Stimulated activated CD8-positive, alpha-beta memory T cell treated with anti-CD3 and anti-CD28 coated beads, Interleukin-12 subunit alpha, Interleukin-12 subunit beta, amount 100 ng/mL, for 24 hours (primary cell): ENCODE measurements around the gene PTPRO.
"Not testable (repeated sequence)": the region's sequence is repeated elsewhere in the genome, so short reads cannot be mapped to it uniquely, and the experiment has no call there.

Source experiments
- DNase-seq: peaks from one replicate; pipeline ENCODE4 v3.0.0-alpha.2; 2020; ENCODE audit errors: extremely low read depth

The PTPRO gene

DNA sequence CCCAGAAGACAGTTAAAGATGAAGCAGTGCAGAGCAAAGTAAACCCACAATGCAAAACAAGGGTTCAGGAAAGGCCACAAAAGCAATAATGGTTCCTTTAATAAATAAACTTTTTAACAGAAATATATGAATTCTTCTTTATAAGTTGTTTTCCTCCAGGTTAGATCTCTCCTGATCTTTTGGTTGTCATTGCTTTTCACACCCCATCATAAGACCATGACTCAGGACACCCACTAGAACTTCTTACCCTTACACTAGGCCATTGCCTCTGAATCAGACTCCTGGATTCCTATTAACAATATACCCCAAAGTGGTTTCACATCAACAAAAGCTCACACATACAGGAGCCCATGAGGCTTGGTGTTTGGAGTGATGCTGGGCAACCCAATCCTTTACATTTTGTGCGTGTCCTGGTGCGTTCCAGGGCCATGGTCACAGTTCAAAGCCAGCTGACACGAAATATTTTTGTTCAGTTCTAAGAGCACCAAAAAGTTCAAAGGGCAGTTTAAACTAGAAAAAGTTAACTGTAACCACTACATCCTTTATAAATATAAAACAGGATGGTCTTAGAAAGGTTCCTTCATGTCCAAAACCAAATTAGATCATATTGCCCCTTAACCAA lies 279.9 kb downstream of the PTPRO start:
- no peak for DNase-seq

DNA sequence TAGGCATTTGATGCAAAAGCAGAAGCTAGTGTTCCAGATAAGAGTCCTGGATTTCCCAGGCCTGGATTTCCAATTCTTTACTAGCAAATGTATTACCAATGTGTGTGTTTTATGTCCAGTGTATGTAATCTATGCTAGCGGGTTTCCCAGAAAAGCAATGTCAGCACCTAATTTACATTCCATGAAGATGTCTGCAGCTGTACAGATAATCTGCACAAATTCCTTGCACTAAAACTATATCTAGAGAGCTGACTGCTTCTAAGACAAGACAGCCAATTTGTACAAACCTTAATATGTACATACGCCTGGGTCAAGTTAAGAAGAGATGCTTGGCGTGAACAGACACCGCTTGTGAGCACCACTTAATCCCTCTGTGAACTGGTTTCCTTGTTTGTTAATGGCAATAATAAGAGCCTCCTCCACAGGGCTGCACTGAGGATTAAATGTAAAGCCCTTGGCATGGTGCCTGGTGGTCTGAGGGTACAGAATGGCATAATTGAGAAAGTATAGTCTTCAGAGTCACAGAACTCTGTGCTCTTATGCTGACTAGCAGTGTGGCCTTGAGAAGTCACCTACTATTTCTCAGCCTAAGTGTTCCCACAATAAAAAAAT lies 281.3 kb downstream of the PTPRO start:
- DNase-seq = no peak

DNA sequence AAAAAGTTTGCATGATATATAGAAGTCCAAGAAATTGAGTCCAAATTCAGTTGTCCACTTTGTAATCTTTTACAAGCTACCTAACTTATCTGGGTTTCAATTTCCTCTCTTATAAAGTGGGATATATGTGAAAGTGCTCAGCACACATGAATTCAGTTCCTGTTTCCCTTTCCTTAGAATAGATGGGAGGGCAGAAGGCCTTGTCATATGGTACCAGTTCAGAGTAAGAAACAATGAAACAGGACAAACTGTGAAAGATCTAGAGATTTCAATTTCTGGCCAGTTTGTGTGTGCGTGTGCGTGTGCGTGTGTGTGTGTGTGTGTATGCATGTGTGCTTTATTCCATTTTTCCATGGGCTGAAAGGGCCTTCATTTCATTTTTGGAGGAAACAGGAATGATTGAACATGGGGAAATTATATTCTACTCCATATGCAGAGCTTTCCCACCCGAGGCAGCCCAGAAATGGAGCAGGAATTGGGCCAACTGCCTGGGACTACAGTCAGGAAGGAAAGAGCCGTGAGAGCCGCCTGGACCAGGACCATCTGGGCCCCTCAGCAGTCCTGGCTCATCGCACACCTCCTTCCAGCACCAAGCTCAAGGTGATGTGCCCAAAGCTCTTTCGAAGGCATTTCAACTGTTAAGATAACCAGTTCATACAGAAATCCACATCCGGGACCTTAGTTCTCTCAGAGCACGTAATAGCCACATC lies 283.7 kb downstream of the PTPRO start:
- DNase-seq = no peak

DNA sequence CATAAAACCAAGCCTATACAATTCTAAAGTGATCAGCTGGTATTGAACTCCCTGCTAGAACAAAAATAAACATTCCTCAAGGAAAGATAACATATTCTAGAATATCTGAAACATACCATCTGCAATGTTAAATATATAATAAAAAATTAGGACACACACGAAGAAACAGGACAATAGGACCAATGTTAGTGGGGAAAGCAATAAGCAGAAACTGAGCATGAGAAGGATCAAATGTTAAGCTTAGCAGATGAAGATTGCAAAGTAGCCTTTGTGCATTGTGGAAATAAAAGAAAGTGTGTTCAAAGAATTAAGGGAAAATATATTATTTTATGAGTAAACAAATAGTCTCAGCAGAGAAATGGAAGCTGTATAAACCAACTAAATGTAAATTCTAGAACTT lies 286.1 kb downstream of the PTPRO start:
- no peak for DNase-seq

DNA sequence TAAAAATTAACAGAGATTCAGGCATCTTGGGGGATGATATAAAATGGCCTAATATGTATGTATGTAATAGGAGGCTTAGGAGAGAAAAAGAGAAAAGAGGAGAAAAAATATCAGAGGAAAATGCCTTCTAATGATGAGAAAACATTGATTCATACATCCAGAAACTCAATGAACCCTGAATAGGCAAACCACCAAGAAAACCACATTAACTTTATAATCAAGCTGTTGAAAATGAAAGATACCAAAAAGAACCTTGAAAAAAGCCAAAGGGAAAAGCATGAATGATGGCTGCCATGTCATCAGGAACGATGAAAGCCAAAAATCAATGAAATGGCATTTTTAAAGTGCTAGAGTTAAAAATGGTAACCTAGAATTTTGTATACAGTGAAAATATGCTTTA lies 286.6 kb downstream of the PTPRO start:
- DNase-seq = no peak

DNA sequence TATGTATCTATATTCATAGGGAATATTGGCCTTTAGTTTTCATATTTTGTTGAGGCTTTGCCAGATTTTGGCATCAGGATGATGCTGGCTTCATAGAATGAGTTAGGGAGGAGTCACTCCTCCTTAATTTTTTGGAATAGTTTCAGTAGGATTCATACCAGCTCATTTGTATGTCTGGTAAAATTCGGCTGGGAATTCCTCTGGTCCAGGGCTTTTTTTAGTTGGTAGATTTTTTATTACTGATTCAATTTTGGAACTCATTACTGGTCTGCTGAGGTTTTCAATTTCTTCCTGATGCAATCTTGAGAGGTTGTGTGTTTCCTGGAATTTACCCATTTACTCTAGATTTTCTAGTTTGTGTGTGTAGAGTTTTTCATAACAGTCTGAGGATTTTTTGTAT lies 291.7 kb downstream of the PTPRO start:
- DNase-seq = no peak

DNA sequence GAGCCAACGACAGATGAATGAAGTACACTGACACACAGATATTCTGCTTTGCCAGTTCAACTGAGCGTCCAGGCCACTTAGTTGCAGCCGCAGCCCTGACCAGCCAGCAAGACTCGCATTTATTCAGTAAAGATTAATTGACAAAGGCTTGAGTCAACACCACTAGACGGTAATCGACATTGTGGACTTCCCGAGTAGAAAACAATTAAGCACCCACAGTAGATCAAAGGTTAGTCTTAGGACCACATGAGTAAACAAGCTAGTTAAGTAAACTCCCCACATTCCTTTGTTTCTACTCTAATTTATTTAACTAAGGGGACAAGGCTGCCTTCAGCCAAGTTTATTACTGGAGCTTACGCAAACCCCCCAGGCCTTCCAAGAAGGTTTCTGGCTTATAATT lies 294.2 kb downstream of the PTPRO start:
- DNase-seq = not testable (repeated sequence)

DNA sequence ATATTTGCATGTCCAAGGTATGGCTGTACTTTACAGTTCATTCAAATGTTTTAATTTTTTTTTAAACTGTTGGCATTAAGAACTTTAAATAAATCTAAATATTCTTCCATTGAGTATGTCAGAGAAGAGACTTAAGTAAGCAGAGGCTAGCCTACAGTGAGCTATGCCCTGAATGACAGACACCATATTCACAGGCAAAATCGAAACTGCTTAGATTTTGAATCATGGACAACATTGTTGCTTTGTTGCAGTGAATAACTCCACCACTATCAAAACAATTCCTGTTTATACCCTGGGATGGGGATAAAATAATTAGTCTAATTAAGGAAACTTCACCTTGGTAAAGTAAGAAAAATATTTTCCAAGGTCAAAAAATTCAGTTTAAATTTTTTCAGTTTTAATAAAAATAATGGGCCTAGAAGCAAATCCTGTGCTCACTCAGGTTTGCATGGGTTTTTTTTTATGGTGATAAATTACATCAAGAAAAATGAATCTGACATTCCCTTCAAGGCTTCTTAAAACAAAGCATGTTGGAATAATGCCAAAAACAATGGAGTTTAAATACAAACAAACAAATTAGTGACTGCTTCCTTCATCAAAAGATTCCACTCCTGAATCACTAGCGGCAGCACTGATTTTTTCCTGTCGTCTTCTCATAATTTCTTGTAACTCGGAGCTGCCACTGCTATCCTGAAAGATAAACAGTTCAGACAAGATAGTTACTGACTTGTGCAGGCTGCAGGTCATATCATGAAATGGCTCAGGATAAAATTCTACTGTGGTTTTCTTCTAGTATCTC lies 298.6 kb downstream of the PTPRO start:
- DNase-seq = no peak

DNA sequence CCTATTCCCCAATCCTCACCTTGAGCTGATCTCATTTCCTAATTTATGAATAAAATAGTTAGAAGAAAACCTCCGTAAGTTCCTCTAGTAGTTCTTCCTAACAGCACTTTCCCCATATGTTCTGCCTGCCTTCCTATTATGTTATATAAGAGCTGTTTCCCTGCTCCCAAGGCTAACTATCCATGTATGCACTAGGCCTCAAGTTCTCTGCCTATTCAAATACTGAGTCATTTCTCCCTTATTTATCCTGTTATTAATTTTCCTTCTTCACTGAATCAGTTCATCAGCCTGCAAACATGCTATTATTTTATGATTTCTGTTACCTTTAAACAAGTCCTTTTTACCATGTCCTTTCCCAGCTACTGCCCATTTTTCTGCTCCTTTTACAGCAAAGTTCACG lies 302.8 kb downstream of the PTPRO start:
- no peak for DNase-seq

DNA sequence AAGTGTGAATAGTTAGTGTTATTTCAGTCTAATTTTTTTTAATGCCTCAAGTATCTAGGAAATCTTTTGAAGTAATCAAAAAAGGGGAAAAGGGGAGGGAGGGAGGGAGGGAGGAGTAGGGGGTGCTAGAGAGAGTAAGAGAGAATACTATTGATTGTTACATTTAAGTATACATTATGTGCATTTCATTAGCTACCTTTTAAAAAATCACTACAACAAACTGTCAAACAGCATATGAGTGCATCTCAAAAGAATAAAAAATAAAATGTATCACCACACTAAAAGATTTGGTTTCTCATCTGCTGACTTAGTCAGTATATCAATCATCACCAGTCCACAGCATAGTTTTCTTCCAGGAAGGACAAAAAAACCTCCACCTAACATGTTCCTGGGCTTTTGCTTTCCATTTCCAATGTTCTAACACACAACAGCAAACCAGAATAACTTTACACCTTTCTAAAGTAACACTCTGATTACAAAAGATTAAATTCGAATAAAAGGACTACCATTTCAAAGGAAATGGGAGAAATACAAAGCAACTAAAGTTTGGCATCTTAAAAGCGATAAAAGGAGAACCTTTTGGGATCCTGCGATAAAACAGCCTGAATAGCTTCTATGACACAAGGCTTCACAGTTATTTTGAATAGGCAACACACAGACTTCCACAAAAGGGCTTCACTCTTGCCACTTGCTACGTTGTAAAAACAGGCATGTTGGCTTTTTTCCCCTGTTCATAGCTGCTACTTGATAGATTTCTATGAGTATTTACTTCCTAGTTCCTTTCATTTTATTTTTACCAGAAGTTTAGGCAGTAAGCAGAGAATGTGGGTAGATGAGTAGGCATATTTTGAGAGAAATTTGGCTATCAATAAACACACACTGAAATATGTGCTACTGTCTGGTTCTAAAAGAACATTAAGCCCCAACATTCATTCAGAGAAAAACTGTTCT lies 306.0 kb downstream of the PTPRO start:
- DNase-seq = no peak

DNA sequence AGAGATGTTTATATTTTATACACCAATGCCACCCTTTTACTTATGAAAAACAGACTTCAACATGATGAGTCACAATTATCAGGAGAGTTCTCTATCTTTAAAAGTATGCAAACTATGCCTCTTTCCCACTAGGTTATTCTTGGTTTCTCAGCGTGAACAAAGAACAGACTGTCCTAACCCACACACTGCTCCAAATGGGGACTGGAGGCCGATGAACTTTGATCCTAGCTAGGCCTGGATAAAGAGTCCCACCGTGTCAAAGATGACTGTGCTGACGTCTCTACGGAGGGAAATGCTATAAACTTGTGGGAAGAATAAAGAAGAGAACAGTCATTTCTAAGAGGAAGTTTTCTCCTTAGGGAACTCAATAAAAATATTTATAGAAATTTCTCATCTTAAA lies 306.8 kb downstream of the PTPRO start:
- no peak for DNase-seq

DNA sequence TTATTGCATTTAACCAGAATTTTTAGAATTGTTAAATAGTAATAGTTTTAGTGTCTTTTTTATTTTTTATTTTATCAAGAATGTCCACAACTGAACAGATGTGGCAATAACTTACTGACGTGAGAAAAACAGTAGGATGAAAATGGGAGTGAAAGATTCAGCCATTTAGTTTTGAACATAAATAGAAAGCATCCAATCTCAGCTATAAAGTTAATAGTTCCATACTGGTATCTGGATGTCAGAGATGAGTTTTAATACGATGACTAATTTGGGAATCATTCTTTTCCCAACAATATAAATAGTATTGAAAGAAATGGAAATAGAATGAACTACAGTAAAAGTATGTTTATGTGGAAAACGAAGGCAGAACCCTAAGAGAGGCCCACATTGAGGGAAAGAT lies 307.5 kb downstream of the PTPRO start:
- DNase-seq = no peak

DNA sequence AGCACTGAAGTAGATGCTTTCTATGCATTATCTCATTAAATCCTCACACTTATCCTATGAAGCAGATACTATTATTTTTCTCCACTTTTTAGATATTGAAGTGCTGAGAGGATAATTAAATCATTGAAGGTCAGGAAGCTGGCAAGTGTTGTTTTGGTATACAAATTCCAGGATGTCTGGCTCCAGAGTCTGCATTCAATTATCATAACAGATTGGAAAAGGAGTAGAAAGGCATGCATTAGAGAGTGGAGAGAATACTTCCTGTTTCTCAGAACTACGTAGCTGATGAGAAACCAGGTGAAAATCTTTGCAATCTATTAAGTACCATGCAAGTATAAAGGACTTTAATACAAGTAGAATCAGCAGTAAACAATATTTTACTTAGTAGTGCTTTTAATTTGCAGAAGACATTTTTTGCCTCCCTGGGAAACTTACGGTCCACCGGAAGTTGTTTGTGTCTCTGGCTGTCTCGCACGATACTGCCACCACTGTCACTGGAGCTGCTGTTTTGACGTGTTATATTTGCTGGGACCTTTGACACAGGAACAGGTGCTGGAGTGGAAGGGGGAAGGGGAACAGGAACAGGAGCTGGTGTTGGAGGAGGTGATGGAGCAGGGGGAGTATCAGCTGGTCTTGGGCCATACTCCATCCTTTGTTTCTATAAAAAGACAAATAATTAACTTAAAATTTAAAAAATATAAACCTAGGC lies 308.9 kb downstream of the PTPRO start:
- DNase-seq = no peak

DNA sequence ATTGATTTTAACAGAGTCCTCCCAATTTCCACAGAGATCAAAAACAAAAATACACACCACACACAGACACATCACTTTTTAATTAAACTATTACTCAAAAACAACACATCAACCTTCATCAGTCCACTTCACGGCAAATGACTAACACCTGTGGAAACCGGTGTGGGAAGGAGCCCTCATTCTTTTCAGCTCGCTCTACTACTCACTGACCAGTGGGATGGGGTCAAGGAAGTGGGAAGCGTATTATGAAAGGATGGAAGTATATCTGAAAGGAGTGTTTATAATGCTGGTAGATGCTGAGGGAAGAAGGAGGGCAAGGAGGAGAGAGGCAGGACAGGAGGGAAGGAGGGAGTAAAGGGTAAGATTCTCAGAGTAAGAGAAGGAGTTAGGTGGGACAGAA lies 310.4 kb downstream of the PTPRO start:
- no peak for DNase-seq

DNA sequence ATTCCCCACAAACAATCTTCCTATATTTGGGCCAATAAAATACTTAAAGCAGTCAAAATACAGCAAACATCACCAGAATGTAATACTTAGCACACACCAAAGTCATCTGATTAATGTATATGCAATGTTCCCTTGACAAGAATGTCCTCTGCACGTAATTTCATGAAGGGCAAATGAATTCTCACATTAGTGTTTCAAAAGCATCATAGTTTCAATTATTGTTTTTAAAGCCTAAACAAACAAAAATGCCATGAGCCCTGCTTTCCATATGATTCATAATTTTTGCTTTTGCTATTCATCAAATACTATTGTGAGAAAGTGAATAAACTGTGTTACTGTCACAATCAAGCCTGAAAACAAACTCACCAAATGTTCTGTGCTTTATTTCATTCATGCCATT lies 310.9 kb downstream of the PTPRO start:
- no peak for DNase-seq

DNA sequence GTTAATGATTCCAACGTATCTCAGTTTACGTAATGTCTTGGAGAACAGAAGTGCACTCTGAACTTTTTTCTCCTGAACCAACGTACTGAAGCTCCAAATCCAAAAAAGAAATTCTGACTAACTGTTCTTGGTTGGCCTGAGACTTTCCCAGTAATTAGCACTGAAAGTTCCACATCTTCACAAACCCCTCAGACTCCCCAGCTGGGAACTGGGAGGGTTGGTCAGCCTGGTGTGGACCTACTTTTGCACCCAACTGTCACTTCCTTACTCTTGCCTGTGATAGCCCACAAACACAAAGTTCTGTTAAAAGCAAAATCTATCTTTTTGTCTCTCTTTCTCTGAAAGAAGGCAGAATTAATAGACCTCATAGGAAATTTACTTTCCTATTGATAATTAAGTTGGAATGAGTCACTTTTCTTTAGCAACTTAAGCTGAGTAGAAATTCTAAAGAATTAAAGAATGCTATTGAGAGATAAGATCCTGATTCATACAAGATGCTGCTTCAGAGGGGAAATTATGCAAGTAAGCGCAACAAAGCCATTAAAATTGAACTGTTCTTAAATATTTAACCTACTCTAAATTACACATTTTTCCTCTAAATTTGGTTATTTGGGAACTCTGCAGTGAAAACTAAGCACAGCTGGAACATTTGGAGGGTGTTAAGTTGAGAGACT lies 311.8 kb downstream of the PTPRO start:
- DNase-seq = no peak

DNA sequence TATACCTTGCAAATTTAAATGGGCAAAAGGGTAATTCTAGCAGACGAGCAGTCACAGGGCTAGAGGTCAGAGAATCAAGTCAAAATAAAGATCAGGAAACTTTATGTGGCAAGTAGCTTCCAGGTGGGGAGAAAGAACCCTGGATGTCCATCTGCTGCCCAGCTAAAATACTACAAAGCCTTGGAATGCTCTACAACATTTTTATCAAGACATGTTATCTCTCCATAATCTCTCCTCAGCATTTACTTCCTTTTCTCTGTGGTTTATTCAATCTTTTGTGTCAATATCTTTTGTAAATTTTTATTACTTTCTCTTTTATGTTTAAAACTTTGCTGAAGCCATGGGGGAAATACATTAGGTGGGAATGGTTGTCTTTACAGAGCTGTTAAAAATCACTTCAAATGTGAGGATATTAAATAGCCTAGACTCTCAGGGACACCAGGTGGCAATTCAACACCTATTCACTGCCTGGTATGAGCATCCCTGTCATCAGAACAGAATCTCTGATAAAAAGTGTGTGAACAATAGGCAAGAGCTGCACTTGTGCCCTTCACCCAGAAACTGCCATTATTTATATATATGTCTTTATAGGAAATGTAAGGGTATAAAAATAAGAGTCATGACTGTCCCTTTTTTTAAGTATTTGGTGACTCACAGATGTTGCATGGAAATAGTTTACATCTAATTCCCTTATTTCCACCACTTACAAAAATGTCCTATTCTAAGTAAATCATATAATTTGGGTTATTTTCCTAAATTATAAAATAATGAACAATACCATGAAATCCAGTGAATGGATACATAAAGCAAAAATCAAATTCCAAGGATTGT lies 314.0 kb downstream of the PTPRO start:
- no peak for DNase-seq

DNA sequence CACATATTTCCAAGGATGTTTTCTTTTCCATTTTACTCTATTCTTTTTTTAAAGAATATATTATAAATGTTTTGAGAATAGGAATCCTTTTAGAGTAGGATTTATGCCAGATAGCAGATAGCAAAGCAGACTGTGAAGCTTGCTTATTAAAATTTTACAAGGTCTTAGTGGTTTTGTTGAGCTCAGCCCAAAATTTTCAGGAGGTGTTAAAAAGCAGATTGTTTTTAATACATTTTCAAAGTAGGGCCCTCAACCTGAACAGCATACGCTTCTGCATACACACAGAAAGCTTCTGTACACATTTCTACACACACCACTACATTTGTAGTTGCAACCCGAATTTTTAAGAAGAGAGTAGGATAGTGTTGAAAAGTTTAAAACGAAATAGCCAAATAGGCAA lies 315.9 kb downstream of the PTPRO start:
- DNase-seq = no peak

DNA sequence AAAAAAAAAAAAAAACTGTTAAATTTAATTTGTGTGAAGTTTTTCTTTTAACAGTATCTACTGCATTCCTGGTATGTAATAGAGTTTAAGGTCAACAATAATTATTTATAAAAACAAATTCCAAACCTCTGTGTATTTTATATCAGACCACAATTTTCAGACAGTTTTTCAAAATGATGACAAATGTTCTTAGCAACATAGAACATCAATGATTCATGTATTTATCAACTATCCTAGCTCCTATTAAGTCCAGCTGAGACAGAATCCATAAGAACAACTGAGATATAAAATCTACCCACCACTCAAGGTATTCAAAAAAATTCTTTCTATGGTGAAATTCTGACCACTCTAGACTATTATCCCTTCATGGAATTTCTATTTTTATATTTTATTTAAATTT lies 322.4 kb downstream of the PTPRO start:
- DNase-seq = no peak
